Stimulated activated naive CD4-positive, alpha-beta T cell (primary cell): ENCODE data around the gene NEDD4L.

Source experiments
- DNase-seq, 6 experiments: peaks; one replicate each; lab custom pipeline; 2025; lab: John Stamatoyannopoulos, UW

The NEDD4L gene

DNA sequence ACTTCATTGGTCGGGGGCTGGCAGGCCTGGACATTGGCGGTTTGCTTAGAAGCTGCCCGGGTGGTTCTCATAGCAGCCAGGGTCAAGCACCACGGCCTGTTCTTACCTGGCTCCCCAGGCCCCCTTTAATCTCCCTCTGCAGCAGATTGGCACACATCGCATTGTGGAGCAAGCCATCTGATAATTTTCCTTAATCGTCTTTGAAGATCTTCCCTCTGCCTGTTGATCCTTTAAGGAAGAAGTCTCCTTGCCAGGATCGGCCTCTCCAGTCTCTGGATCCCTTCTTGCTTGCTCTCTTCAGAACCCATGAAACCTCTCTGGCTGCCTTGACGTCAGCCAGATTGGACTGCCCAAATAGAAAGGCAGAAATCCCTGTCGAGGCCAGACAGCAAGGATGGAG is 75.8 kb downstream of the NEDD4L start:
- no peak for DNase-seq

DNA sequence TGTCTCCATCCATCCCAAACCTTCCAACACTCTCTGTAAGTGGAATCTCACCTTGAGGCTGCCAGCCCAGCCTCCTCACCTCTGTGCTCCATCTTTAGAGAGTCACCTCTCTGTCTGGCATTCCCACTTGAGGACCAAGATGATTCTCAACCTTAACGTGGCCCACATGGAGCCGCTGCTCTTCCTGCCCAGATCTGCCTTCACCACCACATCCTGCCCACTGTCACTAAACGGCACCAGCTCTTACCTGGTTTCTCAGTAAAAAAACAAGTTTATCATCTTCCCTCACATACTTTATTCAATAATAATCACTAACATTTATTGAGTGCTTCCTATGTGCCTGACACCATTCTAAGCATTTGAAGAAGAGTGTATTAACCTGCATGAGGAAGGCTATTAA is 80.4 kb downstream of the NEDD4L start:
- DNase-seq: no peak

DNA sequence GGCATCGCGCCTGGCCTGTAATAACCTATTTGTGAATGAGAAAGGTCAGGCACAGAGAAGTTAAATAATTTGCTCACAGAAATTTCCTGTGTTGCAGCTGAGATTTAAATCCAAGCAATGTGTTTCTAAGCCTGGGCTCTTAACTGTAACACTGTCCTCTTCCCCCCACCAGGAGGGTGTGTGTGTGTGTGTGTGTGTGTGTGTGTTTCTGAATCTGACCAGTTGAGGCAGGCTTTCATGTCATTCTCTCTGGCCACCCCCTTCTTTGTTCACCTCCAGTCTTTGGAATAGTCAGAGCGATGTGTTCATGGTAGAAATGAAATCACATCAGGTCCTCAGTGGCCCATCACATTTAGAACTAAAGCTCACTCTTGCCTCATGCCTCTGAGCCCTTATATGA is 81.2 kb downstream of the NEDD4L start:
- DNase-seq: no peak

DNA sequence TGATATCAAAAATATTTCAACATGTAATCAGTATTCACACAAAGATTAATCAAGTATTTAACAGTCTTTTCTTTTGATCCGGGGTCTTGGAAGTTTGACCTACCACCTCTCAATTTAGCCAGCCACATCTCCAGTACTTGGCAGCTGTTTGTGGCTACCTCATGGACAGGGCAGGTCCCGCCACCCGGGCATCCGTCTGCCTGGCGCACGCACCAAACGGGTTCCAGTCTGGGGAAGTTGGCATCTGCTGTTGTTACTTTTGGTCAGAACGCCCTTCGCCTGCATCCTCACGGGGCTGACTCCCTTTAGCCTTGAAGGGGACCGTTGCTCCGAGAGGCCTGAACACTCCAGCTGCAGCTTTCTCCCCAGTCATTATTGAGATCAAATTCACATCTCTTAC is 81.7 kb downstream of the NEDD4L start:
- no peak for DNase-seq

DNA sequence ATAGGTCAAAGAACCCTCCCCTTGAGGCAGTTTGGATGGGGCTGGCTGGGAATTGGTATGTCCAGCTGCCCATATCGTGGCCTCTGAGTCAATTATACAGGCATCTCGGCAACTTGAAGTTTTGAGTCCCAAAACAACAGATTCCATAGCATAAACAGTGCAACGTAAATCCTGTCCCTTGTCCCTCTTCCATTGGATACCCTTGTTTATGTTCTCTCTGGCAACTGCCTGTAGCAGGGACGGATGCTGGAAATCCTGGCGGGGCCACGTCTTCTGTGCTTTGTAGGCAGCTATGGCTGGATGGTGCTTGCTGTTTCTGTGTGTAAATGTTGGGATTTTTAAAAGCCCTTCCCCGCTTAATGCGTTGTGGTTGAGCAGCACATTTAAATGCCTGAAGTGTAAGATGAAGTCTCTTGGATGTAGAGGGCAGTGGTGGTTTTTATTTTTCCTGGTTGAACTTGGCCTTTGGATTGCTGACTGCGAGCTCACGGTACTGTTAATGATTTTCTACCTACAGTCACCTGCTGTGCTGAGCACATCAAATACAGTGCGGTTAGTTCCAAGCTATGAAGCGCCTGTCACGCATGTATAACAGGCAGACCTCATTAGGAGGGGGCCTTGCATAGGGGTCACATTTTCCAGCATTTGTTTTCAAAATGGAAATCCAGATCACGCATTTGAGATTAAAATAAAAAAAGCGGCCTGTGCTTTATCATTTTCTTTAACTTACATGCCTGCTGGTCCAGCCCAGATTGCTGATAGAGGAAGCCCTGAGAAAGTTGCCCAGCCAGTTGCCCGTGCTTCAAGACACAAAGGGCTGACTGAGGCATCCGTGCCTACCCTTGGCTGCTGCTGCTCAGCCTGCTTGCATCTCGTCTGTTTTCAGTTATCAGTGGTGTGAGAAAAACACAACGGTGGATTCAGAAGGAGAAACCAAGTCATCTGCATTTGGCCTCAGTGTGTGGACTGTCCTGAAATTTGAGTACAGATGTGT is 84.7 kb downstream of the NEDD4L start:
- no peak for DNase-seq

DNA sequence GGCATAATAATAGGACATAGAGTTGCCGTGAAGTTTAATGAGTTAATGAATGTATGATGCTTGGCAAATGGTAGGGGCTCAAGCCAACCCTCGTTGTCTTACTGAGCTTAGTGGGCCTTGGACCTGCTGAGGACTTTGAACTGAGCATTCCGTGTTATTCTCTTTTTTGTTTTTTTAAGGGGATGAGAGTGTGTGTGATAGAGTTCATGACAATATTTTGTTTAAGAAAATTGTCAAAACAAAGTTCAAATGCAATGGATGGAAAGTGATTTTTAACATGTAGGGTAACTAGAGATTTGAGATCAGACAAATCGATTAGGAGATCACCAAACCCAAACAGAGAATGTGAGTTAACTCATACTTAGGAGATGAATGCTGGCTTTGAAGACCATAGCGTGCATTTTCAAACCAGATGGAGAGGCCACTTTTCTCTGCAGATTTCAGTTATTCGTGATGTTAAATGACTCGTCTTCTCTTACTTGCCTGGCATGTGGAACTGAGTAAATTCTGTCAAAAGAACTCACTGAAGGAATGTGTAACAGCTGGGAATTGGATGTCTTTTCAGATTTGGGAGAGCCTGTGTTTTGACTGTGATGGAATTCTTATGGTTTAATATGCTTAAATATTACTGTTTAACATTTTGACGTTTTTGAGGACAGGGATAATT is 88.7 kb downstream of the NEDD4L start:
- no peak for DNase-seq

DNA sequence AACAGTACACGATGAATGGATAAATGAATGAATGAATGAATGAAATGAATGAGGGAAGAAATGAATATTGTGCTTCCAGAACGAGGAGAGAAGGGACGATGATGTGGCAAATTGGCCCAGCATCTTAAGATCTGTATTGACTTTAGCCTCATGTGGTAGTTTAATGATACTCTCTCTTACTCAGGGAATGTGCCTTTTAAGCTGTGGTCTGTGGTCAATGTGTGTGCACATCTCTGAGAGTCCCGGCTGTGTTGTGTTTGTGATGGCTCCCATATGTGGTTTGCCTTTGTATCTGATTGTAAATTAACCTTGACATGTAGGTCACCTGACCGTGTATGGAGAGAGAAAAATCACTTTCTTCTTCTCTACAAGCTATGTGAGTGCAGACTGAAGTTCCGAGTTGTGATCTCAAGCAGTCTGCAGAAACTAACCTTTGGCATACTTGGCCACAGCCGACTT is 91.2 kb downstream of the NEDD4L start:
- no peak for DNase-seq

DNA sequence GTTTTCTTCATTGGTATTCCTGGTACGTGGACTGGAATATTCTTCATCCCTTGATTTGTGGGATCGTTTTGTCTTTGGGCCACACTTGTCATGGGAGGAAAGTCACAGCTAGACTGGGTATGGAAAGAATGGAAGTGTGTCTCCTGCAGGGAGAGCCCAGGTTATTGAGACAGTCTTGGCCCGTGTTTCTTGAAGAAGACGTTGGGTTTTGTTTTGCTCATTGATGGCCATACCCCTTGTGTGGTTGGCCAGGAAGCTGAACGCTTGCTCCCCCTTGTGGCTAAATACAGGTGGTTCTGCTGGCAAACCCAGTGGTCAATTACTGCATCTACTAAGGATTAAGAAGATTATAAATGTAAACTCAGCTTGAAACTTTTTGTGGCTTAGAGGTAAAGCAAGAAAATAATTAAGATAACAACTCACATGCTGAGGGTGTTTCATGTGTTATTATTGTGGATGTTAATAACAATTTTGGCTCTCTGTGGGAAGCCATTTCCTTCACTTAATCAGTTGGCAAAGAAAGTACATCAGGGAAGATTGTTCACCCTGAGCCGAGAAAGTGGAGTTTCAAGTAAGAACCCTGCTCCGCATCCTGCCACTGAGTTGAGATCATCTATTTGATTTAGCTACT is 91.8 kb downstream of the NEDD4L start:
- DNase-seq: peak in 3 of 6 experiments; percentile 6 to 23 (median 15)

DNA sequence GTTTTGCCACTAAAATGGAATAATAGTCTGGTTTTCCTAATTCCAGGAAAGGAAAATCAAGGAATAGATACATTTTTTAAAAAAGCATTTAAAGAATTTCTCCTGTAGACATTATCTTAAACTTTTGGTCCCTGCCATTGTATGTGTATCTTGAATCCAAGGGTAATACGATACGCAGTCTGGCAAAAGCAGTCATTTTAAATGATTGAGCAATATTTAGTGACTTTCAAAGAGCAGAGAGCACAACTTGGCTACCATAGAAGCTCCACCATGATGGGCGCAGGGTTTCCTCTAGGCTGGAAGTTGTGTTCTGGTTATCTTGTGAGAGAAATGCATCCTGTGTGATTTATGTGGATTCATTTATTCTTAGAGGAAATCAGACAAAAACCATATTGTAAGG is 92.9 kb downstream of the NEDD4L start:
- DNase-seq: no peak

DNA sequence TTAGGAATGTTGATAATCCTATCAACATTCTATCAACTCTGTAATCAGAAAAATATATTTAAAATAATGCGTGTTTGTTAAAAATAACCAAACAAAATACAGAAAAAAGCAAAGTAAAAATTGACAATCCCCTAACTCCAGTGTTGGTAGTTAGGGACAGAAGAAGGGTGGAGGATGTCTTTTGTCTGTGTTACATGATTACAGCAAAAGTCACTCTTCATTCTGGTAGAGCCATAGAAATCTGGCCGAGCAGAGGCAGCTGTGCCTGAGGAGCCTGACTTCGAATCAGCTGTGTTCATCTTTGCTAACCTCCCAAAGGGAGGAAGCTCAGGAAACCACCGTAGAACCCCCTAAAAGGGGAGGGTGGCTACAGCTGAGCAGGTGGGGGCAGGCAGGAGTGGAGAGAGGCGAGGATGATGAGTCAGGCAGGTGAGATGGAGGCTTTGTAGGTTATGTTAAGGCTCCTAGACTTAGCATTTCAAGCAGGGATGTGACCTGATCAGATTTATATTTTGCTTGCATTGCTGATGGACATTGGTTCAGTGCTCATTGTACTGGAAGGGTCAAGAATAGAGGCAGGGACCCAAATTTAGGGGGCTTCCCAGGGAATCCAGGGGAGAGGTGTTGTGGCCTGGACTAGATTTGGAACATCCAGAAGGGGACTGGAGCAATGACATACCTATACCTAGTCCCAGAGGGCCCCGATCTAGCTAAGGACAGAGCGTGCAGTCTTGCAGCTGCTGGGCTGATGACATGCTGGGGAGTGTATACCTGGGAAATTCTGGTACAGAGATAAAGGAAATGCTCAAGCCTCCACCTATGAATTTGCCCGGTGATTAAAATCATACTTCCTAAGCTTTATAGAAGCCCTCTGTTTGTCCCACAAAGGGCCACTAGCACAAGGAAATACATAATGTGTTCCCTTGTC is 95.7 kb downstream of the NEDD4L start:
- DNase-seq: no peak

DNA sequence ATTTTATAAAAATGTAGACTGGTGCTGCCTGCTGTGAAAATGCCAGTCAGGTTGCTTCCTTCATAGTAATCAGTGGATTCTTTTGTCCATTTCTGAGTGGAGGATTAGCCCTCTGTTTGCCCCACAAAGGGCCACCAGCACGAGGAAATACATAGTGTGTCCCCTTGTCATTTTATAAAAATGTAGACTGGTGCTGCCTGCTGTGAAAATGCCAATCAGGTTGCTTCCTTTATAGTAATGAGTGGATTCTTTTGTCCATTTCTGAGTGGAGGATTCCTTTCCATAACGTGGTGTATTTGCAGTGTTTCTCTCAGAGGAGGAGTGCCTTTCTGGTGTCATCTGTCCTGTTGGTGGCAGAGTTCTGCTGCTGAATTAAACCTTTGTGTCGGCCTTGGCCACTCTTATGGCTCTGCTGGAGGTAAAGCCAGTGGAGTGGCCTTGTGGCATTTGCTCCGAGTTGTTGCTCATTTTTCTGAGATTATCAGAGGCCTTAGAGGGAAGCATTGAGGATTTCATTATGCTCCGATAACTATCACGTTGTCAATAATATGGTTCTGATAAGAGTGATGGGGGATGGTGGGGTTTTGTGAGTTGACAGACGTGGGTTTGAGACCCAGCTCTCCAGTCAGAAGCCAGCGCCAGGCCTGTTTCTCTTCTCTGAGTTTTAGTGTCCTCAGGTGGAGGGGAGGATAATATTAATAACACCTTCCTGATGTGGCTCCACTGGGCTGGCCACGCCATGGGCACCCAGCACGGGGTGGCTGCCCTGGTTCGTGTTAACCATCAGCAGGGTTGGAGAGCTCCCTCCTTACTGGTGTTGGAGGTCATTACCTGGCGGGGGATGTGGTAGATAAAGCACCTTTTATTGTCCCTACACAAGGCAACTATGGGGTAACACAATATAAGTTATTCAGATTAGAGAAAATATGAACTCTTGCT is 96.6 kb downstream of the NEDD4L start:
- no peak for DNase-seq

DNA sequence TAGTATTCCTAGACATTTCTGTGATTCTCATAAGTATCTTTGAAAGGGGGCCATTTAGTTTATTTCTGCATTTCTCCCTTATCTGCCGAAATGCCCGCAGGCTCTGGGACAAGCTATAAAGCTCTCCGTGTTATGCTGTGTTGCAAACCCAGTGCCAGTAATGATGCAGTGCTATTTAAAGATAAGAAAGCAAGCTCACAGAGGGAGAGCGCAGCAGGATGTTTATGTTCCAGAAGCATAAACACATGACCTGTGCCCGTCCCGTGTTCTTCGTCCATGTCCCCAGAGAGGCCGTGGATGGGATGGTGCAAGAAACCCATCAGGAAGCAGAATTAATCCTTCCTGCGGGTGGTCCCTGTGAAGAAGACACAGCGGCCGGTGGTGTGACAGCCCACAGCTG is 99.4 kb downstream of the NEDD4L start:
- no peak for DNase-seq

DNA sequence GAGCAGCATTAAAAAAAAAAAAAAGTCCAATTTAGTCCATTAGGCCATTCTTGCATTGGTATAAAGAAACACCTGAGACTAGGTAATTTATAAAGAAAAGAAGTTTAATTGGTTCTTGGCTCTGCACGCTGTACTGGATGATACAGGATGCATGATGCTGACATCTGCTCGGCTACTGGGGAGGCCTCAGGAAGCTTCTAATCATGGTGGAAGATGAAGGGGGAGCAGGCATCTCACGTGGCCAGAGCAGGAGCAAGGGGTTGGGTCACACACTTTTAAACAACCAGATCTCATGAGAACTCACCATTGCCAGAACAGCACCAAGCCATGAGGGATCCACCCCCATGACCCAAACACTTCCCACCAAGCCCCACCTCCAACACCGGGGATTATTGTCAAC is 100.1 kb downstream of the NEDD4L start:
- no peak for DNase-seq

DNA sequence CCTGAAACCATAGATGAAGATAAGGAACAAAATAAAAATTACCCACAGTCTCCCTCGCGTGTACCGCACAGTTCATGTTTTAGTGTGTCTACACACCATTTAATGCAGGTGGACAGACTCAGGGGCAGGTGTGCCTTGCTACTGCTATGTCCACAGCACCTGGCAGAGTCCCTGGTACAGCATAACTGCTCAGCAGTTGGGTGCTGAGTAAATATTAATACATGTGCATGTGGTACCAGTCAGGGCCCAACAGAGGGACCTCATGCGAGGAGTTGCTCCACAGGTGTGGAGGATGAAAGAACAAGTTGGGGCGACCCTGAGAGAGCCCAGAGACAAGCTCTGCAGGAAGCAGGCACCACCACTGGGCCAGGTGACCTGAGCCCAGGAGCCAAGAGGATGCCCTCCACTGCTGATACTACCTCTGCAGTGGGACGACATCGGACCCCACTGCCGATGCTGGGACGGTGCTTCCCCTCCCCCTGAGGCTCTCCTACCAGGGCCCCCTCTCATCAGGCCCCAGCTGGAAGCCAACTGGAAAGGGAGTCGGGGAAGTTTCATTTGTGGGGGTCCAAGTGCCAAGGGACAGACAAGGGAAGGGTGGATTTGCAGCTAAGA is 100.8 kb downstream of the NEDD4L start:
- no peak for DNase-seq

DNA sequence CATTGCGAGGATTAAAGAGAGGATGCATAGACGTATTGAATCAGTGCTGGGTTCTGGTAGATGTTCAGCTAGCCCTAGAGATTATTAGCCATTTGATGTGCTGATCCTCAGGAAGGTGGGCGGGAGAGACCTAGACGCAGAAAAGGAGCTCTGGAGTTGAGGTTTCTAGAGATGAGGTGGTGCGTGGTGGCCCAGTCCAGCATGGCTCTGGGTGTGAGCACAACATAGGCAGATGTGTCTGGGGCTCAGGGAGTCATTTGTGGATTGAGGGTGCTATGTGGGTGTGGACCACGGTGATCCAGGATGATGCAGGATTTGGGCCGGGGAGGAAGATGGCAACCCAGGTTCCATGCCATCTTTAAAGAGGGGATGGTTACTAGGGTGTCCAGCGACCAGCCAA is 102.1 kb downstream of the NEDD4L start:
- no peak for DNase-seq

DNA sequence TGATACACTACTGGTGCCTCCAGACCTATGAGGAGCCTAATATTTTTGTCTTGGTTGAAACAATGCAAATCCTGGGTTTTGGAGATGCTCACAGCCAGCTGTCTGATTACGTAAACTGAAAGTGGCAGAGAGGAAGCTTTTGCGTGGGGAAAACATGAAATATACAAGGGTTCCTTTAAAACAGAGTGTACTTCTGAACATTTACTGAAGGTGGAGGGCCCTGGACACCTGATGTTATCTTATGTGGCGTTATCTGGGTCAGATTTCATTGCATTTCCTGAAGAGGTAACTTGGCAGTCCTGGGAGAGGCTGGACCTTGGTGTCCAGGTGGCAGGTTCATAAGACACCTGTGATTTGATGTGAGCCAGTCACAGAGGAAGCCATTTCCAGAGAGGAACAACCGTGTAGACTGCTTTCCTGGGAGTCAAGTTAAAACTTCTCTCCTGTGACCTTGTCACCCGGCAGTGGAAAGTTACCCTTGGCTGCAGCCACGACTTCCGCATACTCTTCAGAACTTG is 105.0 kb downstream of the NEDD4L start:
- DNase-seq: no peak

DNA sequence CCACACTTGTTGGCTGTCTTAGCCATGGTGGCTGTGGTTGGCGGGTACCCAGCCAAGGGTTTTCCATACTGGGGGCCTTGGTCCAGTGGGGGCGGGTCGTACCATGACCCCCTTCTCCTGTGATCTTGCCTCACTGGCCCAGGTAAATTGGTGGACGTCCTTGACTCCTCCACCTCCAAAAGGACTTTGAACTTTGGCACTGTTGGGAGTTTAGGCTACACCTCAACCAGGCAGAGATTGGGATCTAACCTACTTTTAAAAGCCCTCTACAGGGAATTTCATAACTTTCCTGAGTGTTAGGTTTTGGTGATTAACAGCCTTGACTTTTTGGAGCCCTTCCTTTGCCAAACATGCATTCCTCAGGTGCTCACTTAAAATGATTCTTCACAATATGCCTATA is 106.7 kb downstream of the NEDD4L start:
- DNase-seq: no peak

DNA sequence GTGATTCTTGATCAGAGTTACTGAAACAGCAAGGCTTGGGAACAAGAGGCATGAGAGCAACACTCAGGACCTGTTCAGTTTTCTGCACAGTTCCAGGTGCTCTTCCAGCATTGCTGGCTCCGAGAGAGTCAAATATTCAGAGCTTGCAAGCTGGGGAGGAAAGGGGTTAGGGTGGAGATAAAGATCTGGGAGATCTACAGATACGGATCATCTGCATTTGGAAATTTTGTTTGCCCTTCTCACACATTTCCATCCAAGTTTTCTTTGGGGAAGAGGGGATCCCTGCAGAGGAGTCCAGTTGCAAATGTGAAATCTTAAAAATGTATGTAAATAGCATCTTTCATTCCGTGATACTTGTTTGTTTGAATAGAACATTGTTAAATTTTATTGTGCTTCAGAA is 108.2 kb downstream of the NEDD4L start:
- no peak for DNase-seq

DNA sequence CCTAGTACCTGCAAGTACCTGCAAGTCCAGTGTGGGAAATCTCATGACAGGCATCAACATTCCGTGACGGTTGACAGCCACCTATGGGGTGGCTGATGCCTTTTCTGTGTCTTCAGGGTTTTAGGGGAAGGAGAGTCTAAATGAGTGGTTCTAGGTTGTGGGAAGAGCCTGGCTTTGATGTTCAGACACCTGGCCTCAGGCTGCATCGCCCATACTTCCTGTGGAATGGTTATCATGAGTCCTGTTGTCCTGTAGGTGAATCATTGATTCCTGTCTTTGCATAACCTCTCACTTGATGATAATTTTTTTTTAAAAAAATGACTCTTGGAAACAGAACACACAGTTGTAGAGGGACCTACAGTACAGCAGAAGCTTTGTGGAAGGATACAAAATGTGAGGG is 108.9 kb downstream of the NEDD4L start:
- no peak for DNase-seq

DNA sequence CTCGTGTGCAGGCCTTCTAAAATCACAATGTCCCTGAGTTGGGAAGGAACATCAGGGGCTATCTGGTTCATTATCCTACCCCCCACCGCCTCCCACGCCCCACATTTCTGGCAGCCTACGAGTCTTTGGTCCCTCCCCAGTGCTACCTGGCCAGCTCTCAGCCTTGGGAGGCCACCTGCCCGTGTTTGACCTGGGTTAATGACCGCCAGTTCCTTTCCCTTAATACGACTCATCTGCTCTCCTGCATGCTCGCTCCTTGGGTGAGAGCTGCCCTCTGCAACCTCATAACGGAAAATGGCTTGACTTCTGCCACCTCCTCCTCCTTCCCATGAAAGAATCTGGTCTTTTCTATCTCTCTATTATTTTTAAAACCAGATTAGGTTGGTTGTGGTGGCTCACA is 112.5 kb downstream of the NEDD4L start:
- no peak for DNase-seq
